Breast epithelium (tissue), 3 donors: ENCODE measurements around the gene PRDM15.

ENCODE experiments used
- POLR2AphosphoS5 ChIP-seq, 3 donors: sonication (generic); formaldehyde crosslinking; IDR thresholded peaks; one replicate each; pipeline ENCODE4 v1.6.1; 2017; ENCODE audit warnings: antibody characterized with exemption in 3 of 3
- TF ChIP-seq, protein P1 (sequence below), 3 donors: fragments of 450-650 bp; IDR thresholded peaks; one replicate each; pipeline ENCODE4 v1.5.1; 2016 to 2017; ENCODE audit warnings: antibody characterized with exemption in 3 of 3, mild to moderate bottlenecking in 3 of 3, moderate library complexity in 3 of 3

DNA sequence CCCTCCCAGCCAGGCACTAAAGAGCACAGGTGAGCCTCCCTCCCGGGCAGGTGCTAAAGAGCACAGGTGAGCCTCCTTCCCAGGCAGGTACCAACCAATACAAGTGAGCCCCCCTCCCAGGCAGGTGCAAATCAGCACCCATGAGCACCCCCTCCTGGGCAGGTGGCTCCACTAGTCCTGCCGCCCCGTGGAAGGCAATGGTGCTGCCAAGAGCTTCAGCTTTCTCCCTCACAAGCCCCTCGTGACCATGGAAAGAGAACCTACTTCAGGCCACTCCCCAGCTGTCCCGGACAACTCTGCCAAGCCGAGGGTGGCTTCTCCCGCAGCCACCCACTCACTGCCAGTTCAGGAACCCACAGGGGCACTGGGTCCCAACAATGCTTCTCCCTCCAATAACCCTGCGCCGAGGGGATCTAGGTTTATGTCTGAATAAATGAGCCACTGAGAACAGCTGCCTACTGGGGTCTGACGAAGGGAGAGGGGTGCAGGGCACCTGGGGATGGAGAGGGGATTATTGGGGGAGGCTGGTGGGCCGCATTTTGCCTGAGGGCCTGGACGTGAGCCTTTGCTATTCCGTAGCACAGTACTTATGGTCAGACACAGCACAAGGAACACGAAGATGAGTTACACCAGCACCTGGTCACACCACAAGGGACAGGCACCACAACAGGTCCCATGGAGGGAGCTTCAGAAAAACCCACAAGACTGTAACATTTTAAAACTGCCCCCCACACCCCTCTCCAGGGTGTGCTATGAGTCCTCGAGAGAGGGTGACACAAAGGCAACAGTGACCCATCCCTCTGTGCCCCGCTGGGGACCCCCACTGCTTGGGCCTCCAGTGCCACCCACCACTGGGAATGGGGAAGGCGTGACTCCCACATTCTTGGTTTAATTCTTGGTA is 46.3 kb downstream of the PRDM15 start:
- TF ChIP-seq, protein P1, sequence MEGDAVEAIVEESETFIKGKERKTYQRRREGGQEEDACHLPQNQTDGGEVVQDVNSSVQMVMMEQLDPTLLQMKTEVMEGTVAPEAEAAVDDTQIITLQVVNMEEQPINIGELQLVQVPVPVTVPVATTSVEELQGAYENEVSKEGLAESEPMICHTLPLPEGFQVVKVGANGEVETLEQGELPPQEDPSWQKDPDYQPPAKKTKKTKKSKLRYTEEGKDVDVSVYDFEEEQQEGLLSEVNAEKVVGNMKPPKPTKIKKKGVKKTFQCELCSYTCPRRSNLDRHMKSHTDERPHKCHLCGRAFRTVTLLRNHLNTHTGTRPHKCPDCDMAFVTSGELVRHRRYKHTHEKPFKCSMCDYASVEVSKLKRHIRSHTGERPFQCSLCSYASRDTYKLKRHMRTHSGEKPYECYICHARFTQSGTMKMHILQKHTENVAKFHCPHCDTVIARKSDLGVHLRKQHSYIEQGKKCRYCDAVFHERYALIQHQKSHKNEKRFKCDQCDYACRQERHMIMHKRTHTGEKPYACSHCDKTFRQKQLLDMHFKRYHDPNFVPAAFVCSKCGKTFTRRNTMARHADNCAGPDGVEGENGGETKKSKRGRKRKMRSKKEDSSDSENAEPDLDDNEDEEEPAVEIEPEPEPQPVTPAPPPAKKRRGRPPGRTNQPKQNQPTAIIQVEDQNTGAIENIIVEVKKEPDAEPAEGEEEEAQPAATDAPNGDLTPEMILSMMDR (IDR thresholded peaks at IDR 0.05): no peak
- no peak for TF ChIP-seq POLR2AphosphoS5 (IDR thresholded peaks at IDR 0.05)
